SU-DHL-6 (cell line): ENCODE data around the gene NFIX.
"Not testable (repeated sequence)": the region's sequence is repeated elsewhere in the genome, so short reads cannot be mapped to it uniquely, and the experiment has no call there.

Experiments used
- H2AFZ ChIP-seq: fragments of 200-600 bp; sonication (generic); 2 replicates; pipeline ENCODE4 v1.6.1; 2014; ENCODE audit warnings: low read depth, mild to moderate bottlenecking, moderate library complexity, mixed read lengths, antibody characterized with exemption, low read length; ENCODE audit not compliant: severe bottlenecking
- H3F3A ChIP-seq: fragments of 200-600 bp; shearing (Covaris generic); 2 replicates; pipeline ENCODE4 v1.6.0; 2016; ENCODE audit warnings: antibody characterized with exemption, mild to moderate bottlenecking; ENCODE audit not compliant: insufficient read depth
- H3K27ac ChIP-seq: fragments of 200-600 bp; sonication (generic); 2 replicates; pipeline ENCODE4 v1.5.1; 2016; ENCODE audit warnings: low read depth, mild to moderate bottlenecking, low read length, moderate library complexity, mixed read lengths
- H3K27me3 ChIP-seq: fragments of 200-600 bp; sonication (generic), shearing (Covaris generic); 2 replicates; pipeline ENCODE4 v1.6.0; 2014; ENCODE audit warnings: mild to moderate bottlenecking, low read length
- H3K36me3 ChIP-seq: fragments of 200-600 bp; sonication (generic); 2 replicates; pipeline ENCODE4 v1.6.1; 2014; ENCODE audit warnings: mild to moderate bottlenecking, low read length, mixed read lengths
- H3K4me2 ChIP-seq: fragments of 300-600, 200-600 bp; shearing (Covaris generic), sonication (generic); 2 replicates; pipeline ENCODE4 v1.6.0; 2014; ENCODE audit warnings: low read length, low read depth, mild to moderate bottlenecking; ENCODE audit not compliant: poor library complexity, severe bottlenecking
- H3K4me3 ChIP-seq: fragments of 200-600 bp; sonication (generic); 2 replicates; pipeline ENCODE4 v1.5.1; 2014; ENCODE audit warnings: antibody characterized with exemption, low read length, mild to moderate bottlenecking, mixed read lengths; ENCODE audit not compliant: insufficient read depth, poor library complexity, severe bottlenecking
- H3K79me2 ChIP-seq: fragments of 200-600 bp; sonication (generic); 2 replicates; pipeline ENCODE4 v1.6.1; 2014; ENCODE audit warnings: mild to moderate bottlenecking, low read length, moderate library complexity; ENCODE audit not compliant: insufficient read depth
- H3K9ac ChIP-seq: fragments of 200-600 bp; sonication (generic); 2 replicates; pipeline ENCODE4 v1.7.0; 2014; ENCODE audit warnings: mild to moderate bottlenecking, low read length
- H3K9me2 ChIP-seq: fragments of 200-600 bp; sonication (generic); replicated peaks from 2 replicates; pipeline ENCODE4 v1.6.1; 2014; ENCODE audit warnings: low read length; ENCODE audit not compliant: insufficient read depth
- H3K9me3 ChIP-seq: fragments of 200-600 bp; sonication (generic); 2 replicates; pipeline ENCODE4 v1.6.1; 2014; ENCODE audit warnings: low read length, mixed read lengths; ENCODE audit not compliant: insufficient read depth
- H4K20me1 ChIP-seq: fragments of 200-600 bp; sonication (generic); 2 replicates; pipeline ENCODE4 v1.6.1; 2014; ENCODE audit warnings: low read depth, mild to moderate bottlenecking, antibody characterized with exemption, low read length, moderate library complexity, mixed read lengths
- CTCF ChIP-seq: fragments of 200-600 bp; sonication (generic); IDR thresholded peaks from one replicate; pipeline ENCODE4 v1.5.1; 2017; ENCODE audit warnings: antibody characterized with exemption, mild to moderate bottlenecking, low read length, moderate library complexity; ENCODE audit not compliant: insufficient read depth, poor library complexity, severe bottlenecking
- EZH2phosphoT487 ChIP-seq: fragments of 200-600 bp; sonication (generic), shearing (Covaris generic); conservative IDR thresholded peaks from 2 replicates; pipeline ENCODE4 v1.6.1; 2018; ENCODE audit warnings: mild to moderate bottlenecking, antibody characterized with exemption, low read length, moderate library complexity, mixed read lengths

The NFIX gene

GRCh38 chr19:12955996-12956395 is 39.3 kb upstream of the NFIX start:
- H3K9me2 ChIP-seq = no peaks in the 10 kb centered on the region
- H3K27ac ChIP-seq = peak overlapping the region; percentile 72
- peak overlapping the region; percentile 69 for H3K4me2 ChIP-seq
- H3F3A ChIP-seq = peaks cover 43% of the 10 kb centered on the region
- peak overlapping the region; percentile 66 for H3K4me3 ChIP-seq
- no peaks in the 10 kb centered on the region for H3K27me3 ChIP-seq
- H3K79me2 ChIP-seq = peaks cover 23% of the 10 kb centered on the region
- H3K9me3 ChIP-seq = no peaks in the 10 kb centered on the region
- TF ChIP-seq EZH2phosphoT487 (no peak), CTCF (no peak)
- H3K36me3 ChIP-seq = 0 out of 2 replicates have a peak, but pooled peaks cover 7% of the 10 kb centered on the region
- no peaks in the 10 kb centered on the region; the same call in 1 of the 2 replicates for H4K20me1 ChIP-seq
- H3K9ac ChIP-seq = peak overlapping the region; percentile 80
- no peak overlapping the region for H2AFZ ChIP-seq

GRCh38 chr19:12956446-12957388 is 38.6 kb upstream of the NFIX start, which contains the start of gene GADD45GIP1:
TSS of gene GADD45GIP1 (minus strand) at chr19:12957223. CDS start at chr19:12957212, 11 bp downstream.
- Histone ChIP-seq H3K4me3 (peak within 1 kb of the TSS; percentile 66), H4K20me1 (no peaks in the 10 kb centered on the region; the same call in 1 of the 2 replicates), H3K79me2 (peaks cover 23% of the 10 kb centered on the region), H3K4me2 (peak within 1 kb of the TSS; percentile 69), H3K9me3 (no peaks in the 10 kb centered on the region), H3K27me3 (no peaks in the 10 kb centered on the region), H3K27ac (peak within 1 kb of the TSS; percentile 72), H3K36me3 (0 out of 2 replicates have a peak, but pooled peaks cover 7% of the 10 kb centered on the region), H3K9me2 (no peaks in the 10 kb centered on the region), H2AFZ (peak within 1 kb of the TSS; percentile 92), H3F3A (peaks cover 43% of the 10 kb centered on the region), H3K9ac (peak within 1 kb of the TSS; percentile 80)
- TF ChIP-seq CTCF = no peak
- no peak for TF ChIP-seq EZH2phosphoT487

- H3K36me3 ChIP-seq, H4K20me1 ChIP-seq, H3K27me3 ChIP-seq, H3K9me3 ChIP-seq, H3K9me2 ChIP-seq: not testable (repeated sequence)
- H3K9ac ChIP-seq = peak overlapping the region; percentile 80
- peaks cover 23% of the 10 kb centered on the region for H3K79me2 ChIP-seq
- H3F3A ChIP-seq = peaks cover 43% of the 10 kb centered on the region
- peak overlapping the region; percentile 92 for H2AFZ ChIP-seq
- H3K27ac ChIP-seq = peak overlapping the region; percentile 72
- peak overlapping the region; percentile 69 for H3K4me2 ChIP-seq
- H3K4me3 ChIP-seq = peak overlapping the region; percentile 66
Observed at GRCh38 chr19:12957389-12957952, 37.8 kb upstream of the NFIX start.
